ENCODE data around the gene HNRNPDL.
"Not testable (repeated sequence)": the region's sequence is repeated elsewhere in the genome, so short reads cannot be mapped to it uniquely, and the experiment has no call there.

The HNRNPDL gene

GRCh38 chr4:82419451-82419850, 10.8 kb downstream of the HNRNPDL start:
- Histone ChIP-seq H3K27me3 (replicated peaks in 2 of 5; ENCODE audit: control insufficient read depth in 4 of 5, insufficient read depth in 5 of 5, low read length in 4 of 5) (no peaks in the 10 kb centered on the region), H3K27ac (ENCODE audit: insufficient read depth in 1 of 2, low read depth in 1 of 2, low read length in 2 of 2, poor library complexity in 1 of 2, severe bottlenecking in 2 of 2) (no peak overlapping the region), H3K4me3 (ENCODE audit: control insufficient read depth in 1 of 7, extremely low read depth in 1 of 7, insufficient read depth in 4 of 7, low read depth in 2 of 7, low read length in 6 of 7) (no peak overlapping the region), H3K36me3 (ENCODE audit: control insufficient read depth in 4 of 4, insufficient read depth in 4 of 4, low read length in 3 of 4) (peaks cover 9 to 20% (median 12%) of the 10 kb centered on the region in 4 experiments), H3K9me3 (ENCODE audit: control extremely low read depth in 1 of 5, control insufficient read depth in 4 of 5, insufficient read depth in 2 of 5, low read depth in 1 of 5, low read length in 4 of 5) (no peaks in the 10 kb centered on the region), H3K4me1 (ENCODE audit: control extremely low read depth in 1 of 4, control insufficient read depth in 4 of 4, insufficient read depth in 4 of 4, low read length in 3 of 4) (no peaks in the 10 kb centered on the region)
- ChIA-PET POLR2A (interaction anchor here (0.6 to 1.5 kb wide), 2 partner anchors 14 to 45 kb away, joined by 3 read pairs; no protein-coding TSS in a partner anchor), CTCF (interaction anchor here (2.2 kb wide), 1 partner anchor 10 kb away, joined by 7 read pairs; no protein-coding TSS in a partner anchor)
- WGBS (ENCODE audit: insufficient coverage): no CpG with 5 or more reads among the region's 3 CpGs
- DNase-seq: peak; percentile 12 to 66 (median 59)

GRCh38 chr4:82415922-82416365, 14.3 kb downstream of the HNRNPDL start:
- no peak for DNase-seq
- H3K27me3 ChIP-seq (replicated peaks in 2 of 5; ENCODE audit: control insufficient read depth in 4 of 5, insufficient read depth in 5 of 5, low read length in 4 of 5): no peaks in the 10 kb centered on the region
- ChIA-PET POLR2A (no interaction called here), CTCF (no interaction called here)
- H3K27ac ChIP-seq (ENCODE audit: insufficient read depth in 1 of 2, low read depth in 1 of 2, low read length in 2 of 2, poor library complexity in 1 of 2, severe bottlenecking in 2 of 2): no peak overlapping the region
- H3K4me3 ChIP-seq (ENCODE audit: control insufficient read depth in 1 of 7, extremely low read depth in 1 of 7, insufficient read depth in 4 of 7, low read depth in 2 of 7, low read length in 6 of 7): no peak overlapping the region
- no peaks in the 10 kb centered on the region for H3K4me1 ChIP-seq (ENCODE audit: control extremely low read depth in 1 of 4, control insufficient read depth in 4 of 4, insufficient read depth in 4 of 4, low read length in 3 of 4)
- no peaks in the 10 kb centered on the region for H3K9me3 ChIP-seq (ENCODE audit: control extremely low read depth in 1 of 5, control insufficient read depth in 4 of 5, insufficient read depth in 2 of 5, low read depth in 1 of 5, low read length in 4 of 5)
- no peaks in the 10 kb centered on the region for H3K36me3 ChIP-seq (ENCODE audit: control insufficient read depth in 4 of 4, insufficient read depth in 4 of 4, low read length in 3 of 4)
- 85% methylated on average over 7 of the region's 12 CpGs for WGBS (ENCODE audit: insufficient coverage)

DNA sequence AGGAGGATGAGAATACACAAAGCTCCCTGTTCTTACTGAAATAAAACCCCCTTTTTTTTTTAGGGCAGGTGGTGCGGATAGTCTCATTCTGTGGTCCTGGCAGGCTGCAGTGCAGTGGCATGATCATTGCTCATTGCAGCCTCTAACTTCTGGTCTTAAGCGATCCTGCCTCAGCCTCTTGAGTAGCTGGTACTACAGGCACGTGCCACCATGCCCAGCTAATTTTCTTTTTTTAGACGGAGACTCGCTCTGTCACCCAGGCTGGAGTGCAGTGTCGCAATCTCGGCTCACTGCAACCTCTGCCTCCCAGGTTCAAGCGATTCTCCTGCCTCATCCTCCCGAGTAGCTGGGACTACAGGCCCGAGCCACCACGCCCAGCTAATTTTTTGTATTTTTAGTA, 15.2 kb downstream of the HNRNPDL start:
- DNase-seq; H3K4me1 ChIP-seq (ENCODE audit: control extremely low read depth in 1 of 4, control insufficient read depth in 4 of 4, insufficient read depth in 4 of 4, low read length in 3 of 4); H3K27ac ChIP-seq (ENCODE audit: insufficient read depth in 1 of 2, low read depth in 1 of 2, low read length in 2 of 2, poor library complexity in 1 of 2, severe bottlenecking in 2 of 2); H3K36me3 ChIP-seq (ENCODE audit: control insufficient read depth in 4 of 4, insufficient read depth in 4 of 4, low read length in 3 of 4); H3K27me3 ChIP-seq (replicated peaks in 2 of 5; ENCODE audit: control insufficient read depth in 4 of 5, insufficient read depth in 5 of 5, low read length in 4 of 5); H3K9me3 ChIP-seq (ENCODE audit: control extremely low read depth in 1 of 5, control insufficient read depth in 4 of 5, insufficient read depth in 2 of 5, low read depth in 1 of 5, low read length in 4 of 5); H3K4me3 ChIP-seq (ENCODE audit: control insufficient read depth in 1 of 7, extremely low read depth in 1 of 7, insufficient read depth in 4 of 7, low read depth in 2 of 7, low read length in 6 of 7); POLR2A ChIA-PET: not testable (repeated sequence)
- CTCF ChIA-PET: interaction anchor here (0.9 kb wide), 1 partner anchor 9 kb away, joined by 5 read pairs; no protein-coding TSS in a partner anchor
- WGBS (ENCODE audit: insufficient coverage): 98% methylated on average over 8 of the region's 11 CpGs

DNA sequence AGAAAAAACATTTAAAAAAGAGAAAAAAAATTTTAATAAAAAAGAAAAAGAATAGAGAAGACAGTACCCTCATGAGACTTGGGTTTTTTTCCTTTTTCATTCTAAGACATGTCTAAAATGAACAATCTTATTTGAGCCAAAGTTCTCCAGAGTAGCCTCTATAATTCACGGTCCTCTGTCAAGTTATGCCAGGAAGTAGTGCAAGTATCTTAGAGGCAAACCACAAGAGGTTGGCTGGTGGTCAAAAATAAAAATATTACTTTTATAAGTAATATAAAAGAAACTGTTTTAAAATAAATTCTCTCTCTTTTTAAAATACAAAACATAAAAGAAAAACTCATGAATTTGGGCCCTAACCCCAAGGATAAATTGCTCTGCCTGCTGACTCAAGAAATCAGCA, 26.5 kb downstream of the HNRNPDL start:
- Histone ChIP-seq H3K36me3 (ENCODE audit: control insufficient read depth in 4 of 4, insufficient read depth in 4 of 4, low read length in 3 of 4) (no peaks in the 10 kb centered on the region), H3K27ac (ENCODE audit: insufficient read depth in 1 of 2, low read depth in 1 of 2, low read length in 2 of 2, poor library complexity in 1 of 2, severe bottlenecking in 2 of 2) (no peak overlapping the region), H3K27me3 (replicated peaks in 2 of 5; ENCODE audit: control insufficient read depth in 4 of 5, insufficient read depth in 5 of 5, low read length in 4 of 5) (no peaks in the 10 kb centered on the region), H3K9me3 (ENCODE audit: control extremely low read depth in 1 of 5, control insufficient read depth in 4 of 5, insufficient read depth in 2 of 5, low read depth in 1 of 5, low read length in 4 of 5) (no peaks in the 10 kb centered on the region), H3K4me3 (ENCODE audit: control insufficient read depth in 1 of 7, extremely low read depth in 1 of 7, insufficient read depth in 4 of 7, low read depth in 2 of 7, low read length in 6 of 7) (no peak overlapping the region), H3K4me1 (ENCODE audit: control extremely low read depth in 1 of 4, control insufficient read depth in 4 of 4, insufficient read depth in 4 of 4, low read length in 3 of 4) (peaks cover 0 to 10% (median 3%) of the 10 kb centered on the region in 4 experiments)
- CTCF ChIA-PET: no interaction called here
- no peak for DNase-seq
- WGBS (ENCODE audit: insufficient coverage): no CpG with 5 or more reads among the region's 1 CpG
- POLR2A ChIA-PET: no interaction called here

DNA sequence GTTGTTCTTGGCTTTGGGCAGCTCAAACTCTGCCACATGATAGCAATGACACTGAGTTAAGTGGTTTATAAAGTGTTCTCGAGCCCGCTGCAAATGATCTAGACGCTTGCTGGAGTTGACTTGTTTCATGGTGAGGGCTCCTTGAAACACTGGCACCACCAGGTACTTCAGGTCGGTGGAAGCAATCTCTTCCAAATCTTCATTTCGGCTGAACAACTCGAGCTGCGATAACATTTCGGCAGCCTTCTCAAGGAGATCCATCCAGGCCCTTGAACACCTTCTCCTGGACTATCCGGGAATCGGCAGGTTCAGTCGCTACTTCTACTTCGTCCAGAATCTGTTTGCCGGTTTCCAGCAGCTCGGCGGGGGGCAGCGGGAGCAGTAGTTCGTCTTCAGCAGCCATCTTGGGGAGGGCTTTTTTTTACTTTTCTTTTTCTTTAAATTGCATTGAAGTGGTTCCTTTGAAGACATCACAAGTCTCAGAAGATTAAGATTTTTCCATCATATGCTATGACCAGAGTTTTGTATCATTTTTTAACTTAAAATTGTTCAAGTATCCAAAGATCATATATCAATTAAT, 28.0 kb downstream of the HNRNPDL start:
- DNase-seq: no peak
- H3K9me3 ChIP-seq (ENCODE audit: control extremely low read depth in 1 of 5, control insufficient read depth in 4 of 5, insufficient read depth in 2 of 5, low read depth in 1 of 5, low read length in 4 of 5): no peaks in the 10 kb centered on the region
- no peak overlapping the region for H3K4me3 ChIP-seq (ENCODE audit: control insufficient read depth in 1 of 7, extremely low read depth in 1 of 7, insufficient read depth in 4 of 7, low read depth in 2 of 7, low read length in 6 of 7)
- POLR2A ChIA-PET: no interaction called here
- CTCF ChIA-PET: no interaction called here
- H3K27me3 ChIP-seq (replicated peaks in 2 of 5; ENCODE audit: control insufficient read depth in 4 of 5, insufficient read depth in 5 of 5, low read length in 4 of 5): no peaks in the 10 kb centered on the region
- no peak overlapping the region for H3K27ac ChIP-seq (ENCODE audit: insufficient read depth in 1 of 2, low read depth in 1 of 2, low read length in 2 of 2, poor library complexity in 1 of 2, severe bottlenecking in 2 of 2)
- no peaks in the 10 kb centered on the region for H3K36me3 ChIP-seq (ENCODE audit: control insufficient read depth in 4 of 4, insufficient read depth in 4 of 4, low read length in 3 of 4)
- H3K4me1 ChIP-seq (ENCODE audit: control extremely low read depth in 1 of 4, control insufficient read depth in 4 of 4, insufficient read depth in 4 of 4, low read length in 3 of 4): peaks cover 0 to 10% (median 3%) of the 10 kb centered on the region in 4 experiments
- 98% methylated on average over 14 of the region's 17 CpGs for WGBS (ENCODE audit: insufficient coverage)

DNA sequence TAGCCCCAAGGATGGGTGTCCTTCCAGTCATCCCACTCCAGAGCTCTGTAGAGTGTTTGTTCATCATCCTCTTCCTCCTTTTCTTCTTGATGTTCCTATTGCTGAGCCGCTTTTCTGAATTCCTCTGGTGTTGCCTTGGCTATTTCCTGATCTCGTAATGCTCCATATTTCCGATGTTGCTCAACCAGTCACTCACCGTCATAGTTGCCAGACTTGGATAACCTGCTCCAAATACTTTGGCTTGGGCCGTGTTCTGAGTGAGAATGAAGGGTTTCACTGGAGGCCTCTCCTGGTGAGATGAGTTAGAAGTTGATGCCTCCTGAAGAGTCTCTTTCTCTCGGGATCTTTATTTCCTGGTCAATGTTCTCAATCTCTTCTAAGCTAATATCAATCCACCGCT, 28.7 kb downstream of the HNRNPDL start:
- peaks cover 0 to 10% (median 3%) of the 10 kb centered on the region in 4 experiments for H3K4me1 ChIP-seq (ENCODE audit: control extremely low read depth in 1 of 4, control insufficient read depth in 4 of 4, insufficient read depth in 4 of 4, low read length in 3 of 4)
- WGBS (ENCODE audit: insufficient coverage): 98% methylated on average over 5 of the region's 7 CpGs
- CTCF ChIA-PET: interaction anchor here (2.0 kb wide), 1 partner anchor 12 kb away, joined by 5 read pairs; no protein-coding TSS in a partner anchor
- POLR2A ChIA-PET: no interaction called here
- H3K9me3 ChIP-seq (ENCODE audit: control extremely low read depth in 1 of 5, control insufficient read depth in 4 of 5, insufficient read depth in 2 of 5, low read depth in 1 of 5, low read length in 4 of 5): no peaks in the 10 kb centered on the region
- H3K4me3 ChIP-seq (ENCODE audit: control insufficient read depth in 1 of 7, extremely low read depth in 1 of 7, insufficient read depth in 4 of 7, low read depth in 2 of 7, low read length in 6 of 7): no peak overlapping the region
- H3K36me3 ChIP-seq (ENCODE audit: control insufficient read depth in 4 of 4, insufficient read depth in 4 of 4, low read length in 3 of 4): no peaks in the 10 kb centered on the region
- no peak overlapping the region for H3K27ac ChIP-seq (ENCODE audit: insufficient read depth in 1 of 2, low read depth in 1 of 2, low read length in 2 of 2, poor library complexity in 1 of 2, severe bottlenecking in 2 of 2)
- DNase-seq: no peak
- H3K27me3 ChIP-seq (replicated peaks in 2 of 5; ENCODE audit: control insufficient read depth in 4 of 5, insufficient read depth in 5 of 5, low read length in 4 of 5): no peaks in the 10 kb centered on the region

DNA sequence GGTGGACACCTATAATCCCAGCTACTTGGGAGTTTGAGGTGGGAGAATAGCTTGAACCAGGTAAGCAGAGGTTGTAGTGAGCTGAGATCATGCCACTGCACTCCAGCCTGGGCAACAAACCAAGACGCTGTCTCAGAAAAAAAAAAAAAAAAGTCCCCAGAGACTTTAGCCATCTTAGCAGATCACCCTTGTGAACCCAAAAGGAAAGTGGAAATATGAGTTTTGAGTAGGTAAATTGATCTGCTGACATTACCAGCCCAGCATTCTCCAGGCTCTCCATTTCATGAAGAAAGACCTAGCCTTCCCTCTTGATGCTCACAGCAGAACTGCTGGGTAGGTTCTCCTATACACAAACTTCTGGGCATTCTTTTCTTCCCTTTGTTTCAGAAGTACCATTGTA, 32.0 kb downstream of the HNRNPDL start:
- peaks cover 0 to 3% (median 0%) of the 10 kb centered on the region in 4 experiments for H3K4me1 ChIP-seq (ENCODE audit: control extremely low read depth in 1 of 4, control insufficient read depth in 4 of 4, insufficient read depth in 4 of 4, low read length in 3 of 4)
- H3K9me3 ChIP-seq (ENCODE audit: control extremely low read depth in 1 of 5, control insufficient read depth in 4 of 5, insufficient read depth in 2 of 5, low read depth in 1 of 5, low read length in 4 of 5): no peaks in the 10 kb centered on the region
- H3K27ac ChIP-seq (ENCODE audit: insufficient read depth in 1 of 2, low read depth in 1 of 2, low read length in 2 of 2, poor library complexity in 1 of 2, severe bottlenecking in 2 of 2): no peak overlapping the region
- POLR2A ChIA-PET: interaction anchor here (0.6 kb wide), 1 partner anchor 11 kb away, joined by 5 read pairs; no protein-coding TSS in a partner anchor
- CTCF ChIA-PET: interaction anchor here (0.6 to 3.9 kb wide), 3 partner anchors 12 to 16 kb away, joined by 3 to 16 read pairs (median 5); no protein-coding TSS in a partner anchor
- no peaks in the 10 kb centered on the region for H3K36me3 ChIP-seq (ENCODE audit: control insufficient read depth in 4 of 4, insufficient read depth in 4 of 4, low read length in 3 of 4)
- WGBS (ENCODE audit: insufficient coverage): 100% methylated on average over 1 of the region's 1 CpG
- H3K4me3 ChIP-seq (ENCODE audit: control insufficient read depth in 1 of 7, extremely low read depth in 1 of 7, insufficient read depth in 4 of 7, low read depth in 2 of 7, low read length in 6 of 7): no peak overlapping the region
- no peaks in the 10 kb centered on the region for H3K27me3 ChIP-seq (replicated peaks in 2 of 5; ENCODE audit: control insufficient read depth in 4 of 5, insufficient read depth in 5 of 5, low read length in 4 of 5)
- no peak for DNase-seq
